HL-60 (cell line): ENCODE measurements around the gene NRXN3.

Experiments
- CTCF ChIP-seq: IDR thresholded peaks from one replicate; pipeline ENCODE4 v1.5.1; 2011; ENCODE audit warnings: low read length, control low read depth, inconsistent platforms; ENCODE audit not compliant: insufficient read depth
- POLR2AphosphoS5 ChIP-seq: IDR thresholded peaks from 2 replicates; pipeline ENCODE4 v1.6.1; 2012; ENCODE audit warnings: low read depth
- TF ChIP-seq, protein P1 (sequence below): IDR thresholded peaks from 2 replicates; pipeline ENCODE4 v1.6.1; 2012; ENCODE audit warnings: low read depth; ENCODE audit not compliant: insufficient replicate concordance

GRCh38 chr14:78530078-78530477 is 359.9 kb downstream of the NRXN3 start:
- no peak for TF ChIP-seq CTCF
- TF ChIP-seq, protein P1, sequence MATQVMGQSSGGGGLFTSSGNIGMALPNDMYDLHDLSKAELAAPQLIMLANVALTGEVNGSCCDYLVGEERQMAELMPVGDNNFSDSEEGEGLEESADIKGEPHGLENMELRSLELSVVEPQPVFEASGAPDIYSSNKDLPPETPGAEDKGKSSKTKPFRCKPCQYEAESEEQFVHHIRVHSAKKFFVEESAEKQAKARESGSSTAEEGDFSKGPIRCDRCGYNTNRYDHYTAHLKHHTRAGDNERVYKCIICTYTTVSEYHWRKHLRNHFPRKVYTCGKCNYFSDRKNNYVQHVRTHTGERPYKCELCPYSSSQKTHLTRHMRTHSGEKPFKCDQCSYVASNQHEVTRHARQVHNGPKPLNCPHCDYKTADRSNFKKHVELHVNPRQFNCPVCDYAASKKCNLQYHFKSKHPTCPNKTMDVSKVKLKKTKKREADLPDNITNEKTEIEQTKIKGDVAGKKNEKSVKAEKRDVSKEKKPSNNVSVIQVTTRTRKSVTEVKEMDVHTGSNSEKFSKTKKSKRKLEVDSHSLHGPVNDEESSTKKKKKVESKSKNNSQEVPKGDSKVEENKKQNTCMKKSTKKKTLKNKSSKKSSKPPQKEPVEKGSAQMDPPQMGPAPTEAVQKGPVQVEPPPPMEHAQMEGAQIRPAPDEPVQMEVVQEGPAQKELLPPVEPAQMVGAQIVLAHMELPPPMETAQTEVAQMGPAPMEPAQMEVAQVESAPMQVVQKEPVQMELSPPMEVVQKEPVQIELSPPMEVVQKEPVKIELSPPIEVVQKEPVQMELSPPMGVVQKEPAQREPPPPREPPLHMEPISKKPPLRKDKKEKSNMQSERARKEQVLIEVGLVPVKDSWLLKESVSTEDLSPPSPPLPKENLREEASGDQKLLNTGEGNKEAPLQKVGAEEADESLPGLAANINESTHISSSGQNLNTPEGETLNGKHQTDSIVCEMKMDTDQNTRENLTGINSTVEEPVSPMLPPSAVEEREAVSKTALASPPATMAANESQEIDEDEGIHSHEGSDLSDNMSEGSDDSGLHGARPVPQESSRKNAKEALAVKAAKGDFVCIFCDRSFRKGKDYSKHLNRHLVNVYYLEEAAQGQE: peak; percentile 93
- no peak for TF ChIP-seq POLR2AphosphoS5
